H9 (cell line): ENCODE data around the gene RPAIN. TPM values are rescaled to one million over a fixed set of nuclear protein-coding genes. Genes with fewer than 3 reads are reported as not detected.

Experiments
- DNase-seq: peaks from one replicate; pipeline ENCODE4 v3.0.0-alpha.2; 2017
- H2AFZ ChIP-seq: one replicate; pipeline ENCODE4 v1.6.1; 2013; ENCODE audit warnings: mild to moderate bottlenecking, low read length, control low read depth, moderate library complexity
- H2AK5ac ChIP-seq: 2 replicates; pipeline ENCODE4 v1.6.1; 2013; ENCODE audit warnings: low read length, control low read depth, mixed read lengths; ENCODE audit not compliant: insufficient read length
- H2BK120ac ChIP-seq: one replicate; pipeline ENCODE4 v1.6.1; 2013; ENCODE audit warnings: low read depth, mild to moderate bottlenecking, low read length, control low read depth, inconsistent platforms; ENCODE audit not compliant: poor library complexity, severe bottlenecking
- H2BK12ac ChIP-seq: 2 replicates; pipeline ENCODE4 v1.6.1; 2013; ENCODE audit warnings: low read length, control low read depth, mixed read lengths, low read depth; ENCODE audit not compliant: insufficient read length
- H2BK15ac ChIP-seq: 2 replicates; pipeline ENCODE4 v1.6.1; 2013; ENCODE audit warnings: low read depth, low read length, control low read depth
- H2BK20ac ChIP-seq: one replicate; pipeline ENCODE4 v1.6.1; 2013; ENCODE audit warnings: low read depth, mild to moderate bottlenecking, low read length, control low read depth, inconsistent platforms; ENCODE audit not compliant: poor library complexity, severe bottlenecking
- H2BK5ac ChIP-seq: 2 replicates; pipeline ENCODE4 v1.6.1; 2013; ENCODE audit warnings: low read length, control low read depth, mixed read lengths; ENCODE audit not compliant: insufficient read length
- H3K14ac ChIP-seq: 2 replicates; pipeline ENCODE4 v1.6.1; 2013; ENCODE audit warnings: low read length, control low read depth; ENCODE audit not compliant: insufficient read depth
- H3K18ac ChIP-seq: 2 replicates; pipeline ENCODE4 v1.6.1; 2013; ENCODE audit warnings: low read depth, mild to moderate bottlenecking, mixed read lengths, low read length, control low read depth; ENCODE audit not compliant: insufficient read length
- H3K23ac ChIP-seq: 2 replicates; pipeline ENCODE4 v1.6.1; 2013; ENCODE audit warnings: low read length, control low read depth, mixed read lengths, low read depth; ENCODE audit not compliant: insufficient read length
- H3K23me2 ChIP-seq: 2 replicates; pipeline ENCODE4 v1.6.1; 2013; ENCODE audit warnings: low read depth, mild to moderate bottlenecking, mixed read lengths, low read length, control low read depth; ENCODE audit not compliant: insufficient read length, poor library complexity, severe bottlenecking
- H3K27ac ChIP-seq: 2 replicates; pipeline ENCODE4 v1.5.1; 2013; ENCODE audit warnings: low read length, control low read depth, mixed read lengths, low read depth; ENCODE audit not compliant: insufficient read length
- H3K27me3 ChIP-seq: 2 replicates; pipeline ENCODE4 v1.6.1; 2013; ENCODE audit warnings: low read length, control low read depth, inconsistent platforms; ENCODE audit not compliant: insufficient read depth
- H3K4ac ChIP-seq: 2 replicates; pipeline ENCODE4 v1.6.1; 2013; ENCODE audit warnings: low read depth, mild to moderate bottlenecking, control low read depth, inconsistent platforms, low read length, moderate library complexity
- H3K4me1 ChIP-seq: 2 replicates; pipeline ENCODE4 v1.6.1; 2013; ENCODE audit warnings: low read length, control low read depth, inconsistent platforms; ENCODE audit not compliant: insufficient read depth
- H3K4me2 ChIP-seq: 2 replicates; pipeline ENCODE4 v1.6.1; 2013; ENCODE audit warnings: low read length, control low read depth, mixed read lengths; ENCODE audit not compliant: insufficient read length, insufficient read depth
- H3K56ac ChIP-seq: 2 replicates; pipeline ENCODE4 v1.6.1; 2013; ENCODE audit warnings: low read depth, mild to moderate bottlenecking, mixed read lengths, low read length, control low read depth; ENCODE audit not compliant: insufficient read length
- H3K79me1 ChIP-seq: 2 replicates; pipeline ENCODE4 v1.6.1; 2013; ENCODE audit warnings: low read depth, mild to moderate bottlenecking, moderate library complexity, low read length, control low read depth, inconsistent platforms; ENCODE audit not compliant: insufficient read depth, poor library complexity, severe bottlenecking
- H3K79me2 ChIP-seq: 2 replicates; pipeline ENCODE4 v1.6.1; 2013; ENCODE audit warnings: low read length, control low read depth, inconsistent platforms; ENCODE audit not compliant: insufficient read depth
- H3K9ac ChIP-seq: 2 replicates; pipeline ENCODE4 v1.6.1; 2013; ENCODE audit warnings: low read length, control low read depth, mixed read lengths; ENCODE audit not compliant: insufficient read length; ENCODE audit errors: extremely low read depth
- H3K9me3 ChIP-seq: one replicate; pipeline ENCODE4 v1.6.1; 2013; ENCODE audit warnings: low read depth, low read length, inconsistent platforms; ENCODE audit not compliant: control insufficient read depth
- H3T11ph ChIP-seq: one replicate; pipeline ENCODE4 v1.6.1; 2013; ENCODE audit warnings: mild to moderate bottlenecking, low read length, control low read depth, inconsistent platforms
- H4K20me1 ChIP-seq: one replicate; pipeline ENCODE4 v1.6.1; 2013; ENCODE audit not compliant: control insufficient read depth, insufficient read length, insufficient read depth
- H4K5ac ChIP-seq: 2 replicates; pipeline ENCODE4 v1.6.1; 2013; ENCODE audit warnings: low read depth, mild to moderate bottlenecking, mixed read lengths, low read length, control low read depth; ENCODE audit not compliant: insufficient read length
- H4K8ac ChIP-seq: replicated peaks from 2 replicates; pipeline ENCODE4 v1.6.1; 2013; ENCODE audit warnings: low read length, control low read depth, mixed read lengths, low read depth; ENCODE audit not compliant: insufficient read length
- H4K91ac ChIP-seq: 2 replicates; pipeline ENCODE4 v1.6.1; 2013; ENCODE audit warnings: low read depth, mild to moderate bottlenecking, moderate library complexity, mixed read lengths, low read length, control low read depth; ENCODE audit not compliant: insufficient read length
- H3K27ac Mint-ChIP-seq, 3 experiments: 2 replicates in 2 of 3; 3 replicates in 1 of 3; pipeline ENCODE4 v1.8.0; 2020 to 2021; ENCODE audit warnings: mixed read lengths in 3 of 3, mild to moderate bottlenecking in 1 of 3, moderate library complexity in 1 of 3
- H3K27me3 Mint-ChIP-seq: 2 replicates; pipeline ENCODE4 v1.8.0; 2021; ENCODE audit warnings: low read depth, mild to moderate bottlenecking, moderate library complexity, mixed read lengths
- H3K36me3 Mint-ChIP-seq, 3 experiments: 2 replicates in 2 of 3; 3 replicates in 1 of 3; pipeline ENCODE4 v1.8.0; 2020 to 2021; ENCODE audit warnings: low read depth in 3 of 3, mixed read lengths in 3 of 3; ENCODE audit not compliant: insufficient read depth in 1 of 3
- H3K4me1 Mint-ChIP-seq, 2 experiments: 2 replicates each; pipeline ENCODE4 v1.8.0; 2020; ENCODE audit warnings: mixed read lengths in 2 of 2
- H3K4me3 Mint-ChIP-seq, 2 experiments: 2 replicates in 1 of 2; 3 replicates in 1 of 2; pipeline ENCODE4 v1.8.0; 2020 to 2021; ENCODE audit warnings: mild to moderate bottlenecking in 2 of 2, mixed read lengths in 2 of 2, moderate library complexity in 1 of 2
- H3K9me3 Mint-ChIP-seq, 2 experiments: 2 replicates in 1 of 2; 3 replicates in 1 of 2; pipeline ENCODE4 v1.8.0; 2020; ENCODE audit warnings: mild to moderate bottlenecking in 2 of 2, mixed read lengths in 2 of 2, moderate library complexity in 1 of 2
- WGBS: extraction: QIAGEN DNeasy Blood & Tissue Kit; methylation state at CpG from one replicate; pipeline ENCODE4 v1.1.7; 2013; ENCODE audit warnings: missing lambda C conversion rate, low lambda C conversion rate, mixed read lengths; ENCODE audit not compliant: insufficient read length; ENCODE audit errors: extremely low coverage; 5-methylcytosine and 5-hydroxymethylcytosine counted together
- total RNA-seq: library from RNA; stranded (reverse); gene quantifications from 2 replicates; pipeline ENCODE4 v1.2.1, GENCODE V29; 2021
- TF ChIP-seq, protein P1 (sequence below): fragments of 200-600 bp; sonication (generic); conservative IDR thresholded peaks from 3 replicates; pipeline ENCODE4 v1.8.0; 2021; ENCODE audit warnings: antibody characterized with exemption, mild to moderate bottlenecking

Gene RPAIN
- total RNA-seq, 1 experiment from 2014 or later = 78.9 TPM

- TF ChIP-seq, protein P1, sequence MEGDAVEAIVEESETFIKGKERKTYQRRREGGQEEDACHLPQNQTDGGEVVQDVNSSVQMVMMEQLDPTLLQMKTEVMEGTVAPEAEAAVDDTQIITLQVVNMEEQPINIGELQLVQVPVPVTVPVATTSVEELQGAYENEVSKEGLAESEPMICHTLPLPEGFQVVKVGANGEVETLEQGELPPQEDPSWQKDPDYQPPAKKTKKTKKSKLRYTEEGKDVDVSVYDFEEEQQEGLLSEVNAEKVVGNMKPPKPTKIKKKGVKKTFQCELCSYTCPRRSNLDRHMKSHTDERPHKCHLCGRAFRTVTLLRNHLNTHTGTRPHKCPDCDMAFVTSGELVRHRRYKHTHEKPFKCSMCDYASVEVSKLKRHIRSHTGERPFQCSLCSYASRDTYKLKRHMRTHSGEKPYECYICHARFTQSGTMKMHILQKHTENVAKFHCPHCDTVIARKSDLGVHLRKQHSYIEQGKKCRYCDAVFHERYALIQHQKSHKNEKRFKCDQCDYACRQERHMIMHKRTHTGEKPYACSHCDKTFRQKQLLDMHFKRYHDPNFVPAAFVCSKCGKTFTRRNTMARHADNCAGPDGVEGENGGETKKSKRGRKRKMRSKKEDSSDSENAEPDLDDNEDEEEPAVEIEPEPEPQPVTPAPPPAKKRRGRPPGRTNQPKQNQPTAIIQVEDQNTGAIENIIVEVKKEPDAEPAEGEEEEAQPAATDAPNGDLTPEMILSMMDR = no peak
- Histone ChIP-seq H3K23ac (no peak overlapping the region), H2AFZ (no peak overlapping the region), H3K4me2 (no peak overlapping the region), H3K4me1 (no peaks in the 10 kb centered on the region), H3K79me2 (no peaks in the 10 kb centered on the region), H3K23me2 (no peaks in the 10 kb centered on the region), H3K27ac (no peak overlapping the region), H3K4ac (no peak overlapping the region), H3K14ac (no peak overlapping the region), H2BK5ac (no peak overlapping the region), H3T11ph (no peak overlapping the region), H4K91ac (no peak overlapping the region), H3K27me3 (no peaks in the 10 kb centered on the region), H4K5ac (no peak overlapping the region), H4K8ac (no peak overlapping the region), H2BK15ac (no peak overlapping the region), H2BK12ac (no peak overlapping the region), H3K56ac (no peak overlapping the region), H3K18ac (no peak overlapping the region), H4K20me1 (no peaks in the 10 kb centered on the region), H2BK120ac (no peak overlapping the region), H3K9ac (no peak overlapping the region), H3K9me3 (no peaks in the 10 kb centered on the region), H2AK5ac (no peak overlapping the region), H2BK20ac (no peak overlapping the region), H3K79me1 (no peaks in the 10 kb centered on the region)
- Mint-ChIP-seq H3K27me3 (no peaks in the 10 kb centered on the region), H3K9me3 (no peaks in the 10 kb centered on the region), H3K36me3 (peaks cover 65 to 96% (median 79%) of the 10 kb centered on the region in 3 experiments; a peak in 6 of 7 replicates), H3K4me1 (no peaks in the 10 kb centered on the region; a peak in 1 of 4 replicates), H3K4me3 (no peak overlapping the region), H3K27ac (peak overlapping the region in 1 of 3 experiments; percentile 27; a peak in 2 of 7 replicates)
- no CpG with 5 or more reads among the region's 3 CpGs for WGBS
- no peak for DNase-seq
Observed at GRCh38 chr17:5430413-5430999, 10.5 kb downstream of the RPAIN start.
